CD4-positive, alpha-beta T cell (primary cell): ENCODE results near the gene EPS15. TPM values are rescaled to one million over a fixed set of nuclear protein-coding genes. Genes with fewer than 3 reads are reported as not detected.

Experiments used
- ATAC-seq: fragments of 200-7000 bp; cut with Tn5 transposase; one replicate; pipeline ENCODE4 v1.10.0; 2022; ENCODE audit warnings: mild to moderate bottlenecking; ENCODE audit not compliant: poor library complexity
- CTCF ChIA-PET: fragments of 350-600 bp; sonication (Branson Sonifier 250); formaldehyde crosslinking; loops from one replicate; lab custom pipeline; 2021; ENCODE audit warnings: antibody characterized with exemption, inconsistent platforms; lab: Charles Lee
- POLR2A ChIA-PET: fragments of 350-600 bp; sonication (Branson Sonifier 250); formaldehyde crosslinking; loops from one replicate; lab custom pipeline; 2021; ENCODE audit warnings: antibody characterized with exemption, inconsistent platforms; lab: Charles Lee
- DNase-seq, 14 experiments: peaks; one replicate each; pipeline ENCODE4 v3.0.0-alpha.2; 2013 to 2020; ENCODE audit warnings: mixed read lengths in 2 of 14
- H3K27ac ChIP-seq, 2 donors: one replicate each; pipeline versions ENCODE4 v1.5.1 to v1.7.0; 2013; ENCODE audit warnings: low read length in 2 of 2, low read depth in 1 of 2, mild to moderate bottlenecking in 1 of 2
- H3K27me3 ChIP-seq, 2 experiments: 1 replicate in 1 of 2; 2 replicates in 1 of 2; pipeline versions ENCODE4 v1.6.1 to v1.7.0; 2013; ENCODE audit warnings: low read length in 2 of 2, control low read depth in 1 of 2, mild to moderate bottlenecking in 1 of 2, moderate library complexity in 1 of 2; ENCODE audit not compliant: insufficient read depth in 2 of 2, control insufficient read depth in 1 of 2
- H3K36me3 ChIP-seq: one replicate; pipeline ENCODE4 v1.6.1; 2013; ENCODE audit warnings: low read length, control low read depth; ENCODE audit not compliant: insufficient read depth
- H3K4me1 ChIP-seq: one replicate; pipeline ENCODE4 v1.6.1; 2013; ENCODE audit warnings: low read length, control low read depth; ENCODE audit not compliant: insufficient read depth
- H3K4me3 ChIP-seq: one replicate; pipeline ENCODE4 v1.5.1; 2013; ENCODE audit warnings: mild to moderate bottlenecking, low read length, moderate library complexity
- H3K9me3 ChIP-seq, 2 experiments: 1 replicate in 1 of 2; 2 replicates in 1 of 2; pipeline versions ENCODE4 v1.6.1 to v1.7.0; 2013; ENCODE audit warnings: low read length in 2 of 2, mild to moderate bottlenecking in 2 of 2, control low read depth in 1 of 2, moderate library complexity in 1 of 2; ENCODE audit not compliant: control insufficient read depth in 1 of 2, insufficient read depth in 1 of 2
- H3K27ac Mint-ChIP-seq: one replicate; pipeline ENCODE4 v1.8.0; 2020; ENCODE audit warnings: mixed read lengths
- H3K27me3 Mint-ChIP-seq: one replicate; pipeline ENCODE4 v1.8.0; 2021; ENCODE audit warnings: mixed read lengths
- H3K36me3 Mint-ChIP-seq: one replicate; pipeline ENCODE4 v1.8.0; 2021; ENCODE audit warnings: low read depth, mixed read lengths
- H3K4me1 Mint-ChIP-seq: one replicate; pipeline ENCODE4 v1.8.0; 2021; ENCODE audit warnings: low read depth, mixed read lengths
- H3K4me3 Mint-ChIP-seq: one replicate; pipeline ENCODE4 v1.8.0; 2020; ENCODE audit warnings: mild to moderate bottlenecking, mixed read lengths
- H3K9me3 Mint-ChIP-seq: one replicate; pipeline ENCODE4 v1.8.0; 2020; ENCODE audit warnings: mixed read lengths
- intact Hi-C, 2 experiments: fragments of 100-400 bp; cut with DNase I in 1 of 2; cut with micrococcal nuclease in 1 of 2; formaldehyde crosslinking; loops; one replicate each; pipeline versions ENCODE4 v1.15.1 to v1.9.0; 2023 to 2025; cut with DNase I, micrococcal nuclease
- total RNA-seq, 174 experiments: library from RNA in 2 of 174; stranded (reverse) in 2 of 174; gene quantifications; one replicate each; pipeline ENCODE4 v1.2.3 and lab custom pipeline; 2021 to 2026
- TF ChIP-seq, protein P1 (sequence below): fragments of 200-600 bp; IDR thresholded peaks from one replicate; pipeline ENCODE4 v1.8.0; 2022; ENCODE audit warnings: antibody characterized with exemption, mild to moderate bottlenecking

The EPS15 gene
- total RNA-seq, 2 experiments from 2014 or later: 44.5 to 47.9 TPM

DNA sequence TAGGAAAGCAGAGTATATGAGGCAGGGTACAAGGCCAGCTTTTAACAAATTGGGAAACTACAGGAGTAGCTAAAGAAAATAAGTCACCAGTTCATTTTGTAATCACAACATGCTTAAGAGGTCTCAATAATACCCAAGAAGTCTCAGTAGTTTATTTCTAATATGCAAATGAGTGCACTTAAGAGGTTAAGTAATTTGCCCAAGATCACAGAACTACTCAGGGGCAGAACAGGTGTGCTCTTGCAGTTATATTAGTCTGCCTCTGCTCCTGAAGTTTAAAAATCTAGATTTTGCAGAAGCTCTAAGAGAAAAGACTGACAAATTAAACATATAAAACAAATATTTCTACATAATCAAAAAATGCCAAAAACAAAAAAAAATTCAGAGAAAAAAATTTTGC lies 6.9 kb downstream of the EPS15 start:
- Mint-ChIP-seq H3K9me3 (no peaks in the 10 kb centered on the region), H3K27me3 (no peaks in the 10 kb centered on the region), H3K4me3 (peak overlapping the region; percentile 4), H3K27ac (peak overlapping the region; percentile 56), H3K4me1 (peaks cover 86% of the 10 kb centered on the region), H3K36me3 (peaks cover 4% of the 10 kb centered on the region)
- DNase-seq (no peak), ATAC-seq (no peak)
- intact Hi-C loops: loop anchor here (10.0 kb wide), 3 partner anchors 47 to 543 kb away; partner anchors contain the start of genes BTF3L4 (in 1 of the 2), CDKN2C (in 1 of the 2) and TXNDC12 (in 1 of the 2)
- H3K4me1 ChIP-seq: peaks cover 15% of the 10 kb centered on the region
- ChIA-PET POLR2A (interaction anchor here (0.6 to 1.0 kb wide), 2 partner anchors 9 to 17 kb away, joined by 3 read pairs; no protein-coding TSS in a partner anchor), CTCF (no interaction called here)
- no peak overlapping the region for H3K27ac ChIP-seq
- H3K9me3 ChIP-seq: no peaks in the 10 kb centered on the region
- no peaks in the 10 kb centered on the region for H3K27me3 ChIP-seq
- H3K36me3 ChIP-seq: no peaks in the 10 kb centered on the region
- H3K4me3 ChIP-seq: no peak overlapping the region
- TF ChIP-seq, protein P1, sequence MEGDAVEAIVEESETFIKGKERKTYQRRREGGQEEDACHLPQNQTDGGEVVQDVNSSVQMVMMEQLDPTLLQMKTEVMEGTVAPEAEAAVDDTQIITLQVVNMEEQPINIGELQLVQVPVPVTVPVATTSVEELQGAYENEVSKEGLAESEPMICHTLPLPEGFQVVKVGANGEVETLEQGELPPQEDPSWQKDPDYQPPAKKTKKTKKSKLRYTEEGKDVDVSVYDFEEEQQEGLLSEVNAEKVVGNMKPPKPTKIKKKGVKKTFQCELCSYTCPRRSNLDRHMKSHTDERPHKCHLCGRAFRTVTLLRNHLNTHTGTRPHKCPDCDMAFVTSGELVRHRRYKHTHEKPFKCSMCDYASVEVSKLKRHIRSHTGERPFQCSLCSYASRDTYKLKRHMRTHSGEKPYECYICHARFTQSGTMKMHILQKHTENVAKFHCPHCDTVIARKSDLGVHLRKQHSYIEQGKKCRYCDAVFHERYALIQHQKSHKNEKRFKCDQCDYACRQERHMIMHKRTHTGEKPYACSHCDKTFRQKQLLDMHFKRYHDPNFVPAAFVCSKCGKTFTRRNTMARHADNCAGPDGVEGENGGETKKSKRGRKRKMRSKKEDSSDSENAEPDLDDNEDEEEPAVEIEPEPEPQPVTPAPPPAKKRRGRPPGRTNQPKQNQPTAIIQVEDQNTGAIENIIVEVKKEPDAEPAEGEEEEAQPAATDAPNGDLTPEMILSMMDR: no peak

DNA sequence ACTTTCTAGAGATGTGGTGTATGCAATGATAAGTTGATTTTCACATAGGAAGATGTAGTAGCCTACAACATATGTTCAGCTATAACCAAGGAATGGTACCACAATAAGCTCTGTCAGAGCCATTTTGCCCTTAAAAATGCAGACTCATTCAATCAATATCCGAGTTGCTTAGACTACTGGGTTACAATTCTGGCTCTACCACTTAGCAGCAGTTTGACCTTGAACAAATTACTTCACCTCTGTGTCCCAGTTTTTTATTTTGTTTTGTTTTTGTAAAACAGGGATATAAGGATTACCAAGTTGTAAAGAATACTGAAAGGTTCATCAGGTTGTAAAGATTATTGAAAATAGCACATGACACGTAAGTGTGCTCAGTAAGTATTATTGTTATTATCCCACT lies 9.3 kb downstream of the EPS15 start:
- H3K27me3 Mint-ChIP-seq: no peaks in the 10 kb centered on the region
- ChIA-PET CTCF (no interaction called here), POLR2A (interaction anchor here (1.1 to 1.2 kb wide), 2 partner anchors 9 to 104 kb away, joined by 3 to 4 read pairs; partner anchors contain the start of gene EPS15)
- DNase-seq (no peak), ATAC-seq (no peak)
- no peaks in the 10 kb centered on the region for H3K9me3 Mint-ChIP-seq
- Histone ChIP-seq H3K27me3 (no peaks in the 10 kb centered on the region), H3K36me3 (peaks cover 4% of the 10 kb centered on the region), H3K4me3 (no peak overlapping the region), H3K9me3 (no peaks in the 10 kb centered on the region), H3K4me1 (peaks cover 13% of the 10 kb centered on the region), H3K27ac (no peak overlapping the region)
- intact Hi-C loops: loop anchor here (10.0 kb wide), 3 partner anchors 45 to 545 kb away; partner anchors contain the start of genes BTF3L4 (in 1 of the 2), CDKN2C (in 1 of the 2) and TXNDC12 (in 1 of the 2)
- TF ChIP-seq, protein P1: no peak
- peaks cover 77% of the 10 kb centered on the region for H3K4me1 Mint-ChIP-seq
- no peak overlapping the region for H3K27ac Mint-ChIP-seq
- no peak overlapping the region for H3K4me3 Mint-ChIP-seq
- H3K36me3 Mint-ChIP-seq: peaks cover 17% of the 10 kb centered on the region

GRCh38 chr1:51506537-51506936 lies 12.5 kb downstream of the EPS15 start:
- Histone ChIP-seq H3K4me1 (peaks cover 13% of the 10 kb centered on the region), H3K27ac (no peak overlapping the region)
- H3K4me1 Mint-ChIP-seq: peaks cover 62% of the 10 kb centered on the region

More at GRCh38 chr1:51506537-51506936, 12.5 kb downstream of the EPS15 start:
- no peaks in the 10 kb centered on the region for H3K9me3 Mint-ChIP-seq
- TF ChIP-seq, protein P1: no peak
- ChIA-PET POLR2A (interaction anchor here (1.1 kb wide), 1 partner anchor 14 kb away, joined by 3 read pairs; no protein-coding TSS in a partner anchor), CTCF (interaction anchor here (1.6 kb wide), 1 partner anchor 29 kb away, joined by 3 read pairs; no protein-coding TSS in a partner anchor)
- peaks cover 12% of the 10 kb centered on the region for H3K36me3 ChIP-seq
- H3K9me3 ChIP-seq: no peaks in the 10 kb centered on the region
- peak; percentile 32 for ATAC-seq
- H3K36me3 Mint-ChIP-seq: peaks cover 46% of the 10 kb centered on the region
- no peak overlapping the region for H3K27ac Mint-ChIP-seq
- intact Hi-C loops: no loop called here
- H3K27me3 ChIP-seq: no peaks in the 10 kb centered on the region
- peak overlapping the region; percentile 27 for H3K4me3 Mint-ChIP-seq
- no peak for DNase-seq
- H3K27me3 Mint-ChIP-seq: no peaks in the 10 kb centered on the region
- H3K4me3 ChIP-seq: no peak overlapping the region
